Mesenchymal stem cell (in vitro differentiated cells and primary cell): ENCODE results near the gene AOPEP.
A peak's percentile ranks its signal among the peaks of the same experiment; 100 is the strongest.

Source experiments
- DNase-seq: peaks from one replicate; pipeline ENCODE4 v3.0.0-alpha.2; 2013
- H2AFZ ChIP-seq: one replicate; pipeline ENCODE4 v1.6.1; 2013; ENCODE audit warnings: low read depth, mild to moderate bottlenecking, control low read depth, inconsistent platforms, low read length, moderate library complexity
- H2AK5ac ChIP-seq: 2 replicates; pipeline ENCODE4 v1.6.1; 2013; ENCODE audit warnings: low read length, moderate library complexity, mild to moderate bottlenecking, inconsistent platforms; ENCODE audit not compliant: severe bottlenecking
- H2BK120ac ChIP-seq: one replicate; pipeline ENCODE4 v1.6.1; 2013; ENCODE audit warnings: low read depth, mild to moderate bottlenecking, inconsistent platforms, low read length, moderate library complexity
- H2BK12ac ChIP-seq, 2 experiments: one replicate each; pipeline ENCODE4 v1.6.1; 2013; ENCODE audit warnings: inconsistent platforms in 2 of 2, low read length in 2 of 2, mild to moderate bottlenecking in 2 of 2, moderate library complexity in 2 of 2, control low read depth in 1 of 2
- H2BK15ac ChIP-seq: one replicate; pipeline ENCODE4 v1.6.1; 2013; ENCODE audit warnings: mild to moderate bottlenecking, low read depth, inconsistent platforms; ENCODE audit not compliant: poor library complexity, severe bottlenecking
- H2BK5ac ChIP-seq: 2 replicates; pipeline ENCODE4 v1.6.1; 2013; ENCODE audit warnings: low read depth, mild to moderate bottlenecking, low read length, control low read depth, inconsistent platforms; ENCODE audit not compliant: poor library complexity, severe bottlenecking
- H3K14ac ChIP-seq, 2 experiments: one replicate each; pipeline ENCODE4 v1.6.1; 2013; ENCODE audit warnings: inconsistent platforms in 2 of 2, low read length in 2 of 2, control low read depth in 1 of 2, mild to moderate bottlenecking in 1 of 2, moderate library complexity in 1 of 2
- H3K18ac ChIP-seq, 2 experiments: one replicate each; pipeline ENCODE4 v1.6.1; 2013; ENCODE audit warnings: inconsistent platforms in 2 of 2, low read length in 2 of 2, control low read depth in 1 of 2, low read depth in 1 of 2, mild to moderate bottlenecking in 1 of 2
- H3K23ac ChIP-seq, 2 experiments: one replicate each; pipeline ENCODE4 v1.6.1; 2013; ENCODE audit warnings: inconsistent platforms in 2 of 2, low read length in 2 of 2, mild to moderate bottlenecking in 2 of 2, moderate library complexity in 2 of 2, control low read depth in 1 of 2
- H3K27ac ChIP-seq: 2 replicates; pipeline ENCODE4 v1.5.1; 2013; ENCODE audit warnings: mild to moderate bottlenecking, moderate library complexity, low read length, control low read depth, inconsistent platforms; ENCODE audit not compliant: poor library complexity, severe bottlenecking
- H3K27me3 ChIP-seq, 2 experiments: 2 replicates each; pipeline versions ENCODE4 v1.6.1 to v1.7.0; 2013; ENCODE audit warnings: low read length in 2 of 2, mild to moderate bottlenecking in 2 of 2, moderate library complexity in 2 of 2, control low read depth in 1 of 2, inconsistent platforms in 1 of 2; ENCODE audit not compliant: control insufficient read depth in 1 of 2, insufficient read depth in 1 of 2
- H3K36me3 ChIP-seq, 2 experiments: 2 replicates each; pipeline versions ENCODE4 v1.6.1 to v1.7.0; 2013; ENCODE audit warnings: low read length in 2 of 2, control low read depth in 1 of 2, inconsistent platforms in 1 of 2, low read depth in 1 of 2, mild to moderate bottlenecking in 1 of 2; ENCODE audit not compliant: insufficient read depth in 2 of 2, control insufficient read depth in 1 of 2
- H3K4ac ChIP-seq, 2 experiments: one replicate each; pipeline ENCODE4 v1.6.1; 2013; ENCODE audit warnings: inconsistent platforms in 2 of 2, low read length in 2 of 2, mild to moderate bottlenecking in 2 of 2, moderate library complexity in 2 of 2, control low read depth in 1 of 2, low read depth in 1 of 2
- H3K4me1 ChIP-seq: 2 replicates; pipeline ENCODE4 v1.6.1; 2013; ENCODE audit warnings: low read depth, low read length, control low read depth; ENCODE audit not compliant: control insufficient read depth, insufficient read depth
- H3K4me2 ChIP-seq: 2 replicates; pipeline ENCODE4 v1.6.1; 2013; ENCODE audit warnings: low read length, mild to moderate bottlenecking, inconsistent platforms; ENCODE audit not compliant: poor library complexity, severe bottlenecking
- H3K4me3 ChIP-seq, 2 experiments: 2 replicates each; pipeline versions ENCODE4 v1.5.1 to v1.7.0; 2013; ENCODE audit warnings: low read length in 2 of 2, mild to moderate bottlenecking in 2 of 2, control low read depth in 1 of 2, low read depth in 1 of 2; ENCODE audit not compliant: insufficient read depth in 1 of 2
- H3K79me1 ChIP-seq: replicated peaks from 2 replicates; pipeline ENCODE4 v1.6.1; 2013; ENCODE audit warnings: mild to moderate bottlenecking, control low read depth, low read length, inconsistent platforms; ENCODE audit not compliant: poor library complexity, severe bottlenecking
- H3K9ac ChIP-seq: 2 replicates; pipeline ENCODE4 v1.7.0; 2013; ENCODE audit warnings: mild to moderate bottlenecking, low read length, moderate library complexity
- H3K9me3 ChIP-seq: 2 replicates; pipeline ENCODE4 v1.7.0; 2013; ENCODE audit warnings: mild to moderate bottlenecking, low read length; ENCODE audit not compliant: control insufficient read depth
- H4K8ac ChIP-seq: one replicate; pipeline ENCODE4 v1.6.1; 2013; ENCODE audit warnings: inconsistent platforms, mild to moderate bottlenecking, low read length, moderate library complexity
- H4K91ac ChIP-seq: one replicate; pipeline ENCODE4 v1.6.1; 2013; ENCODE audit warnings: mild to moderate bottlenecking, low read length, inconsistent platforms
- WGBS: methylation state at CpG from one replicate; pipeline ENCODE4 v1.1.7; 2013; ENCODE audit warnings: mixed read lengths; 5-methylcytosine and 5-hydroxymethylcytosine counted together

The AOPEP gene

DNA sequence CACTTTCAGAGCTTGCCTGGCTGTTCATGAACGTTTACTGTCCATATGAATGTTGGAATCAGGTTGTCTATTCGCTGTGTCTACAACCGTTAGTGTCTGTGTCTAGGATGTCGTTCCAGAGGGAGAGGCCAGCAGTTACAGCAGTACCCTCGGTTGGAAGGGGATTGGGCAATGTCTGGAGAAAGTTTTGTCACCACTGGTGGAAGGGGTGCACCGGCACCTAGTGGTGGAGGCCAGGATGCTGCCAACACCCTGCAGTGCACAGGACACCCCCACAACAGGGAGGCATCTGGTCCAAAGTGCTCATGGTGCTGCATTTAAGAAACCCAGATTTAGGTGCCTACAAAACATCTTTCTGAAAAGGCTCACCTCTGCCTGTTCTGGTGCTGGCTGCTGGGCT is 370.3 kb downstream of the AOPEP start:
- Histone ChIP-seq H3K4me1 (peaks cover 52% of the 10 kb centered on the region), H3K27me3 (no peaks in the 10 kb centered on the region), H3K27ac (no peak overlapping the region), H2BK12ac (no peak overlapping the region), H2BK5ac (no peak overlapping the region), H4K8ac (no peak overlapping the region), H3K36me3 (peaks cover 0 to 35% of the 10 kb centered on the region in 2 experiments), H3K79me1 (peaks cover 35% of the 10 kb centered on the region), H2AFZ (no peak overlapping the region), H3K9ac (no peak overlapping the region), H2BK120ac (no peak overlapping the region), H2AK5ac (no peak overlapping the region), H3K4me2 (no peak overlapping the region), H4K91ac (no peak overlapping the region), H3K4me3 (no peak overlapping the region), H3K23ac (no peak overlapping the region), H2BK15ac (no peak overlapping the region), H3K9me3 (no peaks in the 10 kb centered on the region), H3K4ac (no peak overlapping the region), H3K18ac (peak overlapping the region in 1 of 2 experiments; percentile 6), H3K14ac (no peak overlapping the region)
- no peak for DNase-seq
- 90% methylated on average over 6 of the region's 6 CpGs for WGBS

DNA sequence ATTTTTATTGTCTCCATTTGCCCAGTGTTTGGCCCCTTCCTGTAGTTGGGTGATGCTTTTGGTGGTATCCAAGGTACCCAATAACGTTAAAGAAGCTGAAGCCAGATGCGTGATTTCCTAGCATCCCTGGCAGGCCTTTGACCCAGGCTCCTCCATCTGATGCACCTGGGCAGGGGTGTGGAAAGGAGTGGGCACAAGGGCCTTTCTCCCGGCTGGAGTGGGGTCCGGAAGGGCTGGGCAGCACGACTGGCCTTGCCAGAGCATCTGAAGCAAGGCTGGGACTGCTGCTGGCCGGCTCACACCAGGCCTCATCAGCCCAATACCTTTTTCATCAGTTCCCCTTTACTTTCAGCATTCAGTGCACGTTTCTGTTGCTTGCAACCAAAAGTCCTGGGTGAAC is 370.8 kb downstream of the AOPEP start:
- H2BK120ac ChIP-seq, result no peak overlapping the region
- no peak overlapping the region for H4K8ac ChIP-seq
- no peak overlapping the region for H4K91ac ChIP-seq
- no peak overlapping the region for H3K14ac ChIP-seq
- no peak overlapping the region for H2BK5ac ChIP-seq
- peak overlapping the region in 1 of 2 experiments; percentile 10 for H2BK12ac ChIP-seq
- no peak overlapping the region for H3K27ac ChIP-seq
- H3K23ac ChIP-seq, result no peak overlapping the region
- H3K36me3 ChIP-seq, result peaks cover 0 to 35% of the 10 kb centered on the region in 2 experiments
- peak overlapping the region; percentile 2 for H2AK5ac ChIP-seq
- no peaks in the 10 kb centered on the region for H3K9me3 ChIP-seq
- no peak overlapping the region for H3K18ac ChIP-seq
- no peak overlapping the region for H2BK15ac ChIP-seq
- H2AFZ ChIP-seq, result no peak overlapping the region
- WGBS, result over 99% methylated on average over 7 of the region's 7 CpGs
- H3K4me1 ChIP-seq, result peaks cover 48% of the 10 kb centered on the region
- H3K79me1 ChIP-seq, result peaks cover 37% of the 10 kb centered on the region
- no peak overlapping the region for H3K4me3 ChIP-seq
- H3K4me2 ChIP-seq, result no peak overlapping the region
- no peak overlapping the region for H3K9ac ChIP-seq
- no peak overlapping the region for H3K4ac ChIP-seq
- H3K27me3 ChIP-seq, result no peaks in the 10 kb centered on the region
- no peak for DNase-seq

DNA sequence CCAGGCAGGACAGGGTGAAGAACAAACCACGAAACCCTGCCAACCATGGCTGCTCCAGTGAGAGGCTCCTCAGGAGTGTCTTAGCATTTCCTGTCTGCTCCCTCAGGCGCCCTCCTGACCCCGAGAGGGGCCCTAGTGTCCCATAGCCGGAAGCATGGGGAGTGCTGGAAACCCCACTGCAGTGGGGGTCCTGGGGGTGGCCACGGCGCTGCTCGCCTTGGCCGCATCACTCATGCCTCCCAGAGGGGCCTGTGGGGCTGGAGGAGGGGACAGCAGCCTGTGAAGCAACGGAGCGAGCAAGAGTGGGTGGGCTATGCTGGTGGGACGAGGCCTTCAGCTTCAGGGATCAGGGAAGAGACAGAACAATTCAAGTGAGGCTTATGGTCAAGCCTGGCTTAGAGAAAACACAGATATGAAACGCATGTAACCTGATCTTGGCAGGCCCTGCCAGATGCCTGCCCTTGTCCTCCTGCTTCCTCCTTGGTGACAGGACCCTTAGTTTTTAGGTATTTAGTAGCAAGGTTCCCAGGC is 372.0 kb downstream of the AOPEP start:
- WGBS, result 67% methylated on average over 12 of the region's 12 CpGs
- peaks cover 46% of the 10 kb centered on the region for H3K79me1 ChIP-seq

DNA sequence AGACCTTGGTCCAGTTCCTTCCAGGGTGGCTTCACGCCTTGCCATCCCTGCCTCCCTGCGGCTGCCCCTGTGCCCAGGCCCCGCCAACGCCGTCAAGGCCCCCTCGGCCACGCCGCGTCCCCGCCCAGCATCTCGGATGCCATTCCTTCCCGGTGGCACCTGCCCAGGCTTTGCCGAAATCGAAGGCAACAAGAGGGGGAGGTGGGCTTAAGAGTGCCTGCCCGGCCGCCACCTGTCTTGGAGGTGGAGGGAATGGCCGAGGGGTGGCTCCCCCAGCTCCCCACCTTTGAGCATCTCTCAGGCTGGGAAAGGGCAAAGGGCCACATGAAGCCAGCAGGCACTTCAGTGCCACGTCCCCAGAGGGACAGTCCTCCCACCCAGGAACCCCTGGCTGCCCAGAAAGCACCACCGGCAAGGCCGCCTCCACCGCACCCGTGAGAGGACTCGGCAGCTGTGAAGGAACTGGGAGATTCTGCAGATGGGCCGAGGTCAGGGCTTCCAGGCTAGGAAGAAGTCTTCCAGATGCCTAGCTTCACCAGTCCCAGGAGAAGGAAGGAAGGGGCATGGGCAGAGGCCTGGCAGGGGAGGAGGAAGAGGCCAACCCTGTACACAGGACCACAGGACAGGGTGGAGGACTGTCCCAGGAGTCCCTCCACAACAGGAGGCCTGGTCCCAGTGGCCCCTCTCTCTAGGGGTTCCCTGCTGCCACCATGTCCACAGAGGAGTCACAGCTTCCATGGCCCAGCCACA is 373.0 kb downstream of the AOPEP start:
- H2AK5ac ChIP-seq, result peak overlapping the region; percentile 2
- peak overlapping the region; percentile 9 for H2BK5ac ChIP-seq
- H3K4me3 ChIP-seq, result no peak overlapping the region
- peak overlapping the region; percentile 78 for H4K91ac ChIP-seq
- H3K18ac ChIP-seq, result no peak overlapping the region
- no peaks in the 10 kb centered on the region for H3K27me3 ChIP-seq
- H3K9ac ChIP-seq, result no peak overlapping the region
- DNase-seq, result no peak
- no peak overlapping the region for H2BK120ac ChIP-seq
- peak overlapping the region; percentile 27 for H4K8ac ChIP-seq
- peak overlapping the region in 1 of 2 experiments; percentile 61 for H2BK12ac ChIP-seq
- no peak overlapping the region for H3K23ac ChIP-seq
- no peak overlapping the region for H2AFZ ChIP-seq
- 98% methylated on average over 24 of the region's 24 CpGs for WGBS
- peaks cover 53% of the 10 kb centered on the region for H3K79me1 ChIP-seq
- no peak overlapping the region for H3K14ac ChIP-seq
- no peak overlapping the region for H2BK15ac ChIP-seq
- no peaks in the 10 kb centered on the region for H3K9me3 ChIP-seq
- H3K27ac ChIP-seq, result peak overlapping the region; percentile 21
- peaks cover 0 to 52% of the 10 kb centered on the region in 2 experiments for H3K36me3 ChIP-seq
- H3K4me1 ChIP-seq, result peaks cover 41% of the 10 kb centered on the region
- H3K4ac ChIP-seq, result no peak overlapping the region
- H3K4me2 ChIP-seq, result no peak overlapping the region

More for the DNA sequence above, 372.0 kb downstream of the AOPEP start:
- Histone ChIP-seq H2AFZ (no peak overlapping the region), H2BK15ac (no peak overlapping the region), H3K23ac (no peak overlapping the region), H3K9me3 (no peaks in the 10 kb centered on the region), H2BK120ac (no peak overlapping the region), H4K91ac (no peak overlapping the region), H2BK5ac (no peak overlapping the region), H2BK12ac (peak overlapping the region in 1 of 2 experiments; percentile 38), H3K14ac (no peak overlapping the region), H3K36me3 (peaks cover 0 to 45% of the 10 kb centered on the region in 2 experiments), H3K27ac (peak overlapping the region; percentile 27), H3K18ac (peak overlapping the region in 1 of 2 experiments; percentile 78), H2AK5ac (peak overlapping the region; percentile 90), H3K4me2 (no peak overlapping the region), H3K27me3 (no peaks in the 10 kb centered on the region), H3K9ac (no peak overlapping the region), H4K8ac (peak overlapping the region; percentile 0), H3K4me1 (peaks cover 42% of the 10 kb centered on the region), H3K4ac (no peak overlapping the region), H3K4me3 (no peak overlapping the region)
- no peak for DNase-seq
